Nephron (organoid): ENCODE results near the gene NPS.

ENCODE experiments used
- H3K27ac Mint-ChIP-seq, 3 experiments: 2 replicates each; pipeline ENCODE4 v1.8.0; 2020; ENCODE audit warnings: mixed read lengths in 3 of 3, mild to moderate bottlenecking in 2 of 3, moderate library complexity in 1 of 3
- H3K27me3 Mint-ChIP-seq: 2 replicates; pipeline ENCODE4 v1.8.0; 2021; ENCODE audit warnings: low read depth, mild to moderate bottlenecking, moderate library complexity, mixed read lengths
- H3K36me3 Mint-ChIP-seq: 2 replicates; pipeline ENCODE4 v1.8.0; 2020; ENCODE audit warnings: low read depth, mixed read lengths
- H3K4me1 Mint-ChIP-seq: 2 replicates; pipeline ENCODE4 v1.8.0; 2020; ENCODE audit warnings: mixed read lengths
- H3K4me3 Mint-ChIP-seq, 3 experiments: 2 replicates each; pipeline ENCODE4 v1.8.0; 2020; ENCODE audit warnings: mild to moderate bottlenecking in 3 of 3, mixed read lengths in 3 of 3, moderate library complexity in 2 of 3
- H3K9me3 Mint-ChIP-seq: 2 replicates; pipeline ENCODE4 v1.8.0; 2020; ENCODE audit warnings: mixed read lengths
- TF ChIP-seq, protein P1 (sequence below), 3 experiments: fragments of 200-600 bp; sonication (generic); IDR thresholded peaks; one replicate each; pipeline ENCODE4 v1.5.0; 2021; ENCODE audit warnings: antibody characterized with exemption in 3 of 3; ENCODE audit not compliant: unreplicated experiment in 3 of 3

Gene NPS

DNA sequence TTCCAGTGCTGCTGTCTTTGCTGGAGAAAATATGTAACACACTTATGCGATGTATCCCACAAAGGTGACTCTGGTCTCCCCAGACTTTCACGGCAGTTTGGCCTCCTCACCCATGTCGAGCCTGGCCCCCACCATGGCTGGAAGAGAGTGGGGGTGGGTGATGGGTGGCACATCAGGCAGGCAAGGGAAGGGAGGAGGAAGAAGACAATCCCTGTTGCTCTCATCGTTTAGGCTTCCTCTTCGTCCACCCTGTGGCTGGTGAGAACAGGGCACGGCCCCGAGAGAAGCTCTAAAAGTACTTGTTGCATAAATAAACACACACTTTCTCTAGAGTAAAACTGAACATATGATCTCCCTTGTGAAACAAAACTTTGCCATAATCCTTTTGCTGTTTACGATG, 11.2 kb upstream of the NPS start:
- TF ChIP-seq, protein P1, sequence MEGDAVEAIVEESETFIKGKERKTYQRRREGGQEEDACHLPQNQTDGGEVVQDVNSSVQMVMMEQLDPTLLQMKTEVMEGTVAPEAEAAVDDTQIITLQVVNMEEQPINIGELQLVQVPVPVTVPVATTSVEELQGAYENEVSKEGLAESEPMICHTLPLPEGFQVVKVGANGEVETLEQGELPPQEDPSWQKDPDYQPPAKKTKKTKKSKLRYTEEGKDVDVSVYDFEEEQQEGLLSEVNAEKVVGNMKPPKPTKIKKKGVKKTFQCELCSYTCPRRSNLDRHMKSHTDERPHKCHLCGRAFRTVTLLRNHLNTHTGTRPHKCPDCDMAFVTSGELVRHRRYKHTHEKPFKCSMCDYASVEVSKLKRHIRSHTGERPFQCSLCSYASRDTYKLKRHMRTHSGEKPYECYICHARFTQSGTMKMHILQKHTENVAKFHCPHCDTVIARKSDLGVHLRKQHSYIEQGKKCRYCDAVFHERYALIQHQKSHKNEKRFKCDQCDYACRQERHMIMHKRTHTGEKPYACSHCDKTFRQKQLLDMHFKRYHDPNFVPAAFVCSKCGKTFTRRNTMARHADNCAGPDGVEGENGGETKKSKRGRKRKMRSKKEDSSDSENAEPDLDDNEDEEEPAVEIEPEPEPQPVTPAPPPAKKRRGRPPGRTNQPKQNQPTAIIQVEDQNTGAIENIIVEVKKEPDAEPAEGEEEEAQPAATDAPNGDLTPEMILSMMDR (IDR thresholded peaks at IDR 0.05; ENCODE audit: unreplicated experiment in 3 of 3): no peak
- H3K4me3 Mint-ChIP-seq: no peak overlapping the region
- H3K27ac Mint-ChIP-seq: no peak overlapping the region
- H3K4me1 Mint-ChIP-seq: no peaks in the 10 kb centered on the region
- peaks cover 3% of the 10 kb centered on the region for H3K9me3 Mint-ChIP-seq
- no peaks in the 10 kb centered on the region for H3K36me3 Mint-ChIP-seq
- H3K27me3 Mint-ChIP-seq: peaks cover 8% of the 10 kb centered on the region

DNA sequence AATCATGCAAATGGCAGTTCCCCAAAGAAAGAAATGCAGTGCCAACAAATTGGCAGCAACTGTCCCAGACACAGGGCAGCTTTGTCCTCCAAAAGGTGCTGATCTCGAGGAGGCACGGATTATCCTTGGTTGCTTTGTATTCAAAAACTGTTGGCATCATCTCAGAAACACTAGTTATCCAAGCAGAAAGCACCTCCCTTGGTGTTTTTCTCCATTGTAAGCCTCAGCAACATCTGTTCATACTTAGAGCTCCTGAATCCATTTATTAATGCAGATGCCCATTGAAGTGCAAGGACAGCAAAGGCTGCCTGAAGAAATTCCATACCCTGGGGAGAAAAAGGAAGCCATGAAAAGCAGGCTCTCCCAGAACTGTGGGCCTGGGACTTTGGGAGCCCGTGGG, 1.1 kb upstream of the NPS start:
- Mint-ChIP-seq H3K27me3 (peaks cover 28% of the 10 kb centered on the region), H3K4me3 (no peak overlapping the region), H3K9me3 (peaks cover 26% of the 10 kb centered on the region), H3K4me1 (no peaks in the 10 kb centered on the region), H3K36me3 (no peaks in the 10 kb centered on the region), H3K27ac (no peak overlapping the region)
- TF ChIP-seq, protein P1 (IDR thresholded peaks at IDR 0.05; ENCODE audit: unreplicated experiment in 3 of 3): no peak

GRCh38 chr10:127550861-127551260, 1.8 kb downstream of the NPS start:
- H3K9me3 Mint-ChIP-seq: peaks cover 12% of the 10 kb centered on the region
- TF ChIP-seq, protein P1 (IDR thresholded peaks at IDR 0.05; ENCODE audit: unreplicated experiment in 3 of 3): no peak
- peaks cover 32% of the 10 kb centered on the region for H3K27me3 Mint-ChIP-seq
- no peaks in the 10 kb centered on the region for H3K36me3 Mint-ChIP-seq
- no peak overlapping the region for H3K27ac Mint-ChIP-seq
- no peak overlapping the region for H3K4me3 Mint-ChIP-seq
- no peaks in the 10 kb centered on the region for H3K4me1 Mint-ChIP-seq

GRCh38 chr10:127552446-127552845, 3.3 kb downstream of the NPS start:
- Mint-ChIP-seq H3K27ac (no peak overlapping the region), H3K27me3 (peaks cover 43% of the 10 kb centered on the region), H3K4me1 (no peaks in the 10 kb centered on the region), H3K9me3 (no peaks in the 10 kb centered on the region), H3K36me3 (no peaks in the 10 kb centered on the region), H3K4me3 (no peak overlapping the region)
- TF ChIP-seq, protein P1 (IDR thresholded peaks at IDR 0.05; ENCODE audit: unreplicated experiment in 3 of 3): no peak

DNA sequence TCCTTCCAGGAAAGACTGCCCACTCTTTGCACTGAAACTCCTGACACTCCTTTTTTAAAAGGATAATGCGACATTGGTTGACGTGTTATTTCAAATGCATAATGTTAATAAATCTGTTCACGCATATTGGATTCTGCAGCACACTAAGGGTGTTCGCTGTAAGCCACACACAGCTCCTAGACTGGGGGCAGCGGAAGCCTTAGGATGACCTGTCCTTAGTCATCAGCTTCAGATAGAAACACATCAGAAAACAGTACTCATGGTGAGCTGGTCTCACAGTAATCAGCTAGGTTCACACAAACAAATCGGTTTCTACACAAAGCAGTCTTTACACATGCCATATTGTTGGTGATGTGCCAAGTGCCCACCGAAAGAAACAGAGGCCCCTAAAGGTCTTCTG, 4.3 kb downstream of the NPS start:
- TF ChIP-seq, protein P1 (IDR thresholded peaks at IDR 0.05; ENCODE audit: unreplicated experiment in 3 of 3): no peak
- Mint-ChIP-seq H3K9me3 (no peaks in the 10 kb centered on the region), H3K36me3 (no peaks in the 10 kb centered on the region), H3K27me3 (peaks cover 45% of the 10 kb centered on the region), H3K4me3 (no peak overlapping the region), H3K27ac (no peak overlapping the region), H3K4me1 (no peaks in the 10 kb centered on the region)

GRCh38 chr10:127556916-127557315, 7.8 kb downstream of the NPS start:
- TF ChIP-seq, protein P1 (IDR thresholded peaks at IDR 0.05; ENCODE audit: unreplicated experiment in 3 of 3): no peak
- no peak overlapping the region for H3K4me3 Mint-ChIP-seq
- peaks cover 43% of the 10 kb centered on the region for H3K27me3 Mint-ChIP-seq
- no peaks in the 10 kb centered on the region for H3K9me3 Mint-ChIP-seq
- H3K27ac Mint-ChIP-seq: no peak overlapping the region
- no peaks in the 10 kb centered on the region for H3K4me1 Mint-ChIP-seq
- H3K36me3 Mint-ChIP-seq: no peaks in the 10 kb centered on the region
